ENCODE data around the gene DGKZ. TPM values are rescaled to one million over a fixed set of nuclear protein-coding genes. Genes with fewer than 3 reads are reported as not detected.
"Not testable (repeated sequence)": the region's sequence is repeated elsewhere in the genome, so short reads cannot be mapped to it uniquely, and the experiment has no call there.

The DGKZ gene
- total RNA-seq, 1 donor from 2014 or later, result 78.8 TPM

- not testable (repeated sequence) for H3K9me3 ChIP-seq; H3K27me3 ChIP-seq; DNase-seq (ENCODE audit: extremely low spot score in 2 of 2)
- Histone ChIP-seq H3K36me3 (peaks cover 0 to 21% of the 10 kb centered on the region in 2 donors), H3K27ac (peak overlapping the region; percentile 94), H3K4me3 (peak overlapping the region; percentile 68 to 79), H3K4me1 (peaks cover 23% of the 10 kb centered on the region)
- peak in 1 of 2 donors; percentile 30 for TF ChIP-seq POLR2AphosphoS5 (IDR thresholded peaks at IDR 0.05; ENCODE audit: insufficient read depth in 1 of 2, low read depth in 1 of 2)
- intact Hi-C loops (cut with DNase I), result loop anchor here (10.0 kb wide), 1 partner anchor 235 kb away; the partner anchor contains the start of genes ATG13 and HARBI1
Observed at GRCh38 chr11:46379482-46380293, 32.4 kb downstream of the DGKZ start.

- H3K27ac ChIP-seq, result peak overlapping the region; percentile 94
- peak overlapping the region; percentile 68 to 79 for H3K4me3 ChIP-seq
- H3K27me3 ChIP-seq, result no peaks in the 10 kb centered on the region
- intact Hi-C loops (cut with DNase I), result loop anchor here (10.0 kb wide), 1 partner anchor 234 kb away; the partner anchor contains the start of genes ATG13 and HARBI1
- peak in 1 of 2 donors; percentile 60 for TF ChIP-seq POLR2AphosphoS5 (IDR thresholded peaks at IDR 0.05; ENCODE audit: insufficient read depth in 1 of 2, low read depth in 1 of 2)
- TF ChIP-seq, protein P1, sequence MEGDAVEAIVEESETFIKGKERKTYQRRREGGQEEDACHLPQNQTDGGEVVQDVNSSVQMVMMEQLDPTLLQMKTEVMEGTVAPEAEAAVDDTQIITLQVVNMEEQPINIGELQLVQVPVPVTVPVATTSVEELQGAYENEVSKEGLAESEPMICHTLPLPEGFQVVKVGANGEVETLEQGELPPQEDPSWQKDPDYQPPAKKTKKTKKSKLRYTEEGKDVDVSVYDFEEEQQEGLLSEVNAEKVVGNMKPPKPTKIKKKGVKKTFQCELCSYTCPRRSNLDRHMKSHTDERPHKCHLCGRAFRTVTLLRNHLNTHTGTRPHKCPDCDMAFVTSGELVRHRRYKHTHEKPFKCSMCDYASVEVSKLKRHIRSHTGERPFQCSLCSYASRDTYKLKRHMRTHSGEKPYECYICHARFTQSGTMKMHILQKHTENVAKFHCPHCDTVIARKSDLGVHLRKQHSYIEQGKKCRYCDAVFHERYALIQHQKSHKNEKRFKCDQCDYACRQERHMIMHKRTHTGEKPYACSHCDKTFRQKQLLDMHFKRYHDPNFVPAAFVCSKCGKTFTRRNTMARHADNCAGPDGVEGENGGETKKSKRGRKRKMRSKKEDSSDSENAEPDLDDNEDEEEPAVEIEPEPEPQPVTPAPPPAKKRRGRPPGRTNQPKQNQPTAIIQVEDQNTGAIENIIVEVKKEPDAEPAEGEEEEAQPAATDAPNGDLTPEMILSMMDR (IDR thresholded peaks at IDR 0.05), result no peak
- H3K36me3 ChIP-seq, result peaks cover 0 to 14% of the 10 kb centered on the region in 2 donors
- no peaks in the 10 kb centered on the region for H3K9me3 ChIP-seq
- H3K4me1 ChIP-seq, result peaks cover 23% of the 10 kb centered on the region
- no peak for DNase-seq (ENCODE audit: extremely low spot score in 2 of 2)
Observed at GRCh38 chr11:46380340-46381047, 33.2 kb downstream of the DGKZ start.

DNA sequence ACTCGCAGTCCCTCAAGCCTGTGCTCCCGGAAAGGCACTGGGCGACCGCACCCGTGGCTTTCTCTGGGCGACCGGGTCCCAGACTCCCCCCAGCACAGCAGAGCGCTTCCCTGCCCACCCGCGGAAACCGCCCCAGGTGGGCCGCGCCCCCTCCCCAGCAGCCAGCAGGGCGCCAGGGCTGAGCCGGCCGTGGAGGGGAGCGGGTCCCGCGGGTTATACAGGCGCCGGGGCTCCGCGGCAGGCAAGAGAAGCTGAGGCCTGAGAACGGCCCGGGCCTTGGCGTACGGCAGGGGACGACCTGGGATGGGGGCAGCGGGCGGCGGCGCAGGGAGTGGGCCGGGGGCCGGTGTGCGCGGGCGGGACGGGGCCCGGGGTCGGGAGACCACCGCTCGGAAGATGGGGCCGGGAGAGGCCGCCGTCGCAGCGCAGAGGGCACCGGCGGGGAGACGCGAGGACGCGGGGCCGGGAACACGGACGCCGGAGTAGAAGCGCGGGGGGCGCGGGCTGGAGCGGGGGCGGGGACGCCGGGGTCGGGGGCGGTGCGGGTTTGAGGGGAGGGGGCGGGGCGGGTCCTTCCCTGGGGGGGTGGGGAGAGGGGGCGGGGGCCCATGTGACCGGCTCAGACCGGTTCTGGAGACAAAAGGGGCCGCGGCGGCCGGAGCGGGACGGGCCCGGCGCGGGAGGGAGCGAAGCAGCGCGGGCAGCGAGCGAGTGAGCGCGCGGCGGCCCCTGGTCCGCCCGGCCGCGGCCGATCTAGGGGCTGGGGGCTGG, 34.0 kb downstream of the DGKZ start, which contains the start of gene MDK:
MDK (plus strand) TSS at position 622 of the 771 bp plus-strand sequence. CDS start 389 bp downstream, outside the sequence.
- Histone ChIP-seq H3K9me3 (no peaks in the 10 kb centered on the region), H3K4me3 (peak within 1 kb of the TSS; percentile 68 to 79), H3K36me3 (peaks cover 0 to 7% of the 10 kb centered on the region in 2 donors), H3K27ac (peak within 1 kb of the TSS; percentile 94), H3K4me1 (peaks cover 23% of the 10 kb centered on the region), H3K27me3 (no peaks in the 10 kb centered on the region)
- no peak for DNase-seq (ENCODE audit: extremely low spot score in 2 of 2)
- intact Hi-C loops (cut with DNase I), result loop anchor here (10.0 kb wide), 1 partner anchor 234 kb away; the partner anchor contains the start of genes ATG13 and HARBI1
- TF ChIP-seq, protein P1 (IDR thresholded peaks at IDR 0.05), result no peak
- no peak for TF ChIP-seq POLR2A (IDR thresholded peaks at IDR 0.05)
- TF ChIP-seq POLR2AphosphoS5 (IDR thresholded peaks at IDR 0.05; ENCODE audit: insufficient read depth in 1 of 2, low read depth in 1 of 2), result no peak

DNA sequence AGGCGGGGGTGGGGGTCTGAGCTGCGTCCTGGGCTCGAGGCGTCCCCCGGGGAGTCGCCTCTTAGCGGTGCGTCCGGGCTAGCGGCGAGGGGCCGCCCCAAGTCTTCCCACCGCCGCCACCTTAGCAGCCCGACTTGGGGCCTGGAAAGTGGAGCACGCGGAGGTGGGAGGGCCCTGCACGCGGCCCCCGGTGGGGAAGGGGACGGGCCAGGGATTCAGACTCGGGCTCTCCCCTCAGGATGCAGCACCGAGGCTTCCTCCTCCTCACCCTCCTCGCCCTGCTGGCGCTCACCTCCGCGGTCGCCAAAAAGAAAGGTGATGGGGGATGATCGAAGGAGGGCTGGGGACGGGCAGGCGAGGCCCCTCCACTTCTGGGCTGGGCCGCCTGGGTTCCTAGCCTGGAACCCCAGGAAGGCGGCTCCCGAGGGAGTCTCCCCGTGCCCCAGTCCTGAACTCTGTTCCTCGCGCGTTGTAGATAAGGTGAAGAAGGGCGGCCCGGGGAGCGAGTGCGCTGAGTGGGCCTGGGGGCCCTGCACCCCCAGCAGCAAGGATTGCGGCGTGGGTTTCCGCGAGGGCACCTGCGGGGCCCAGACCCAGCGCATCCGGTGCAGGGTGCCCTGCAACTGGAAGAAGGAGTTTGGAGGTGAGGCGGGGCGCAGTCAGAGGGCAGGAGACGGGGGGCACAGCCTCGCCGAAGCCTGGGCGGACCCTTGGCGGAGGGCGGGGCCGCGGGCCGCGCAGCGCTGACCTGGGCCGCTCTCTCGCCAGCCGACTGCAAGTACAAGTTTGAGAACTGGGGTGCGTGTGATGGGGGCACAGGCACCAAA, 34.8 kb downstream of the DGKZ start:
- DNase-seq (ENCODE audit: extremely low spot score in 2 of 2), result no peak

More for the DNA sequence above, 34.8 kb downstream of the DGKZ start:
- H3K27ac ChIP-seq, result peak overlapping the region; percentile 94
- H3K27me3 ChIP-seq, result no peaks in the 10 kb centered on the region
- H3K4me1 ChIP-seq, result peaks cover 23% of the 10 kb centered on the region
- H3K4me3 ChIP-seq, result peak overlapping the region; percentile 68 to 79
- TF ChIP-seq, protein P1 (IDR thresholded peaks at IDR 0.05), result no peak
- TF ChIP-seq POLR2A (IDR thresholded peaks at IDR 0.05), result no peak
- TF ChIP-seq POLR2AphosphoS5 (IDR thresholded peaks at IDR 0.05; ENCODE audit: insufficient read depth in 1 of 2, low read depth in 1 of 2), result peak in 1 of 2 donors; percentile 23
- H3K9me3 ChIP-seq, result no peaks in the 10 kb centered on the region
- no peaks in the 10 kb centered on the region for H3K36me3 ChIP-seq
- intact Hi-C loops (cut with DNase I), result loop anchor here (10.0 kb wide), 1 partner anchor 233 kb away; the partner anchor contains the start of genes ATG13 and HARBI1

All from vagina (tissue), 2 donors.